ENCODE results near the gene SOX4.
"Not testable (repeated sequence)": the region's sequence is repeated elsewhere in the genome, so short reads cannot be mapped to it uniquely, and the experiment has no call there.

The SOX4 gene

GRCh38 chr6:21593412-21593926 is at the start of gene SOX4:
Gene SOX4 (plus strand): TSS chr6:21593751. CDS start chr6:21594535, 784 bp downstream.
- no peak within 1 kb of the TSS for H3K27ac Mint-ChIP-seq
- H3K27me3 Mint-ChIP-seq, result peaks cover 18% of the 10 kb centered on the region
- H3K36me3 Mint-ChIP-seq, result no peaks in the 10 kb centered on the region
- H3K4me1 Mint-ChIP-seq, result peaks cover 19% of the 10 kb centered on the region
- H3K4me3 Mint-ChIP-seq, result no peak within 1 kb of the TSS
- ATAC-seq, result peak; percentile 89
- H3K9me3 Mint-ChIP-seq, result no peaks in the 10 kb centered on the region

- H3K4me3 Mint-ChIP-seq, H3K4me1 Mint-ChIP-seq, H3K27me3 Mint-ChIP-seq, H3K36me3 Mint-ChIP-seq, ATAC-seq, H3K27ac Mint-ChIP-seq: not testable (repeated sequence)
- peaks cover 13% of the 10 kb centered on the region for H3K9me3 Mint-ChIP-seq
Observed at GRCh38 chr6:21552286-21552685, 41.3 kb upstream of the SOX4 start.

DNA sequence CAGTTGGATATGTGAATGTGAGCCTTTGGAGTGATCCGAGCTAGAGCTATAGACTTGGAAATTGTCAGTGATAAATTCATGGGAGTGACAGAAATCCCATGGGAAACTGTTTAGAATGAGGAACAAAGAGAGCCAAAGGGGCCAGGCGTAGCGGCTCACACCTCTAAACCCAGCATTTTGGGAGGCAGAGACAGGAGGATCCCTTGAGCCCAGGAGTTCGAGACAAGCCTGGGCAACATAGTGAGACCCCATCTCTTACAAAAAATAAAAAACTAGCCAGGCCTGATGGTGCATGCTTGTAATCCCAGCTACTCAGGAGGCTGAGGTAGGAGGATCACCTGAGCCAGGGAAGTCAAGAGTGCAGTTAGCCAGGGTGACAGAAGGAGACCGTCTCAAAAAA is 39.3 kb upstream of the SOX4 start:
- Mint-ChIP-seq H3K4me1 (no peaks in the 10 kb centered on the region), H3K27ac (no peak overlapping the region), H3K36me3 (no peaks in the 10 kb centered on the region), H3K27me3 (no peaks in the 10 kb centered on the region), H3K9me3 (peaks cover 3% of the 10 kb centered on the region), H3K4me3 (no peak overlapping the region)
- ATAC-seq, result no peak

DNA sequence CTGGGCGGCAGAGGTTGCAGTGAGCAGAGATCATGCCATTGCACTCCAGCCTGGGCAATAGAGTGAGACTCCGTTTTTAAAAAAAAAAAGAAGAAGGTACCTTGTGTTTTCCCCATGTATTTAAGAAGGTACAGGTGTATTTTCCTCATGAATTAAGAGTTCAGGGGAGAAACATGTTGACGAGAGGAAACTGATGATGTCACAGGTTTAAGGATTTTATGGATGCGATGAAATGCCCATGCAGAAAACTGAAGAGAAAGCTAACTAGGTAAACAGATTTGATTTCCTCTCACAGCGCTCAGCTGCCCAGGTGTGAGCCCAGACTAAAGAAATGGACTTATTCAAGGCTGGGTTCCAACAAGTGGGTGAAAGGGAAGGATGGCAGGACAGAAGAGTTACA is 38.4 kb upstream of the SOX4 start:
- Mint-ChIP-seq H3K27me3 (no peaks in the 10 kb centered on the region), H3K36me3 (no peaks in the 10 kb centered on the region), H3K4me3 (no peak overlapping the region), H3K9me3 (no peaks in the 10 kb centered on the region), H3K4me1 (no peaks in the 10 kb centered on the region), H3K27ac (no peak overlapping the region)
- ATAC-seq, result no peak

DNA sequence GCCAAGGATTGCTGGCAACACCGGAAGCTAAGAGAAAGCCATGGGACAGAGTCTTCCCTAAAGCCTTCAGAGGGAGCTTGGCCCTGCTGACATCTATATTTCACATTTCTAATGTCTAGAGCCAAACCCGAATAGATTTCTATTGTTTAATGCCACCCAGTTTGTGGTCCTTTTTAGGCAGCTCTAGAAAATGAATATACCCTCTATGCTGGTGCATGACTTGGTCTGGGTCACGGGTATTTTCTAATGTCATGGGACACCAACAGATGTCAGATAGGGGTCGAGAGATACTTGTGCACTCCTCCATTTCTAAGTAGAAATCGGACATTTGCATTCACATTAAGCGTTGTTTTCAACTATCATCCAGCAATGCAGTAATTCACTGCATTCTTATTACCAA is 37.0 kb upstream of the SOX4 start:
- no peak overlapping the region for H3K27ac Mint-ChIP-seq
- H3K9me3 Mint-ChIP-seq, result no peaks in the 10 kb centered on the region
- no peak overlapping the region for H3K4me3 Mint-ChIP-seq
- no peaks in the 10 kb centered on the region for H3K4me1 Mint-ChIP-seq
- no peaks in the 10 kb centered on the region for H3K36me3 Mint-ChIP-seq
- no peaks in the 10 kb centered on the region for H3K27me3 Mint-ChIP-seq
- ATAC-seq, result no peak

DNA sequence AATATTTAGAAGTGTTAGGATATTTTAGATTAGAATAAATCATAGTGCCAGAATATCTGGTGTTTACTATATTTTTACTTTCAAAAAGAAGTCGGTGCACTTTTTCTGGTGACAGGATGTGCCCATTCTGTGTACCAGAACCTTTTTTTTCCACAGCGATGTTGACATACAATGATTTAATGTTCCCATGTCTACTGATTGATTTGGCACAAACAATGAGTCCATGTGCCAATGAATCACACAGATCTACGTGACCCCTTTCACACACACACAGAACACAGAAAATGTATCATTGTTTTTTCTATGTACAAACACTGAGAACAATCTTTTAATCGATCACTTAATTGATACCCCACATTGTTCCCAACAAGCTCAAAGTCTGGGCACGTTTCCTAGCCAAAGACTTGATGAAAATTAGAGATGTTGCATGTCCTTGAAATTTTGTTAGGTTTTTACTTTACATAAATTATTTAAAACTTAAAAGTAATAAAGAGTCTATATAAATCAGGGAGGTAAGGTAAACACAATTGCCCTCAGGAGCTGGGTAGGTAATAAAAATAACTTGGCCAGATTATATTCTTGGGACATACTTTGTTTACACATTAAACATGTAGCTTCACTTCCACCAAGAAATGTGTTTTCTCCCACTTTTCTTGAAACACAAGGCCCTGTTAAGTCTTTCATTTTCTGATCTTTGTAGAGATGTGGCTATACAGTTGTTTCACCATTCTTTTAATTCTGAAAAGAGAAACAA is 36.4 kb upstream of the SOX4 start:
- ATAC-seq, result no peak
- no peak overlapping the region for H3K4me3 Mint-ChIP-seq
- no peaks in the 10 kb centered on the region for H3K27me3 Mint-ChIP-seq
- H3K4me1 Mint-ChIP-seq, result no peaks in the 10 kb centered on the region
- no peaks in the 10 kb centered on the region for H3K9me3 Mint-ChIP-seq
- no peak overlapping the region for H3K27ac Mint-ChIP-seq
- no peaks in the 10 kb centered on the region for H3K36me3 Mint-ChIP-seq

DNA sequence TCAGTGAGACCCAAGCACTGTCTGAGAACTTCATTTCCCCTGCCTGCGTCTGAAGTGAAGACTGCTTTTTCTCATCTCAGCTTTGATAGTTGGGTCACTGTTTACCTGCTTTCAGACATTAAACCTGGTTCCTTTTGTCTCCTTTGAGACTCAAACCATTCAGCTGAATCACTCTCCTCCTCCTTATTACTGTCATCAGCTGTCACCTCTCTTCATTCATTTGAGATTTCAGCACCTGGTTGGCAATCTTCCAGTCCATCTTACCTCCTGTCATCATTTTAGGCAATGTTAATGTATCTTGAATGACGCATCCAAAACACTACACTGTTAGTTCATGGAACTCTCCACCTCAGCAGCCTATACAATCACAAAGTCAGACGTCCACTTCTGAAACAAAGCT is 34.3 kb upstream of the SOX4 start:
- no peak for ATAC-seq
- Mint-ChIP-seq H3K27ac (no peak overlapping the region), H3K27me3 (no peaks in the 10 kb centered on the region), H3K36me3 (no peaks in the 10 kb centered on the region), H3K9me3 (no peaks in the 10 kb centered on the region), H3K4me1 (no peaks in the 10 kb centered on the region), H3K4me3 (no peak overlapping the region)

DNA sequence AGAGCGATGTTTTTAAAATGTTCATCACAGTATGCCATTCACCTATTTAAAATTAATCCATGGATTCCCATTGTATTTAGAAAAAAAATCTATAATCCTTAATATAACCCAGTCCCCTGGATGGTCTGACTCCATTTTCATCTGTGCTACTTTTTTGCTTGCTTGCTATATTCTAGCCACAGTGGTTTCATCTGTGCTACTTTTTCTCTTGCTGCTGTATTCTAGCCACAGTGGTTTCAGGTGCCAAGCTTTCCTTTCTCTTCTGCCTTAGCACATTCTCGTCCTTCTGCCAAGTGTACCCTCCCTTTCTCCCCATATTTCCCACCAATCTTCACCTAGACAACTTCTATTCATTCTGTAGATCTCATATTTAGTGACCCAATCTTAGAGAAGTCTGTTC is 33.3 kb upstream of the SOX4 start:
- H3K9me3 Mint-ChIP-seq, result no peaks in the 10 kb centered on the region
- H3K36me3 Mint-ChIP-seq, result no peaks in the 10 kb centered on the region
- no peaks in the 10 kb centered on the region for H3K27me3 Mint-ChIP-seq
- H3K4me3 Mint-ChIP-seq, result no peak overlapping the region
- ATAC-seq, result no peak
- no peak overlapping the region for H3K27ac Mint-ChIP-seq
- H3K4me1 Mint-ChIP-seq, result no peaks in the 10 kb centered on the region

GRCh38 chr6:21565431-21565830 is 28.1 kb upstream of the SOX4 start:
- Mint-ChIP-seq H3K27me3 (peaks cover 19% of the 10 kb centered on the region), H3K36me3 (no peaks in the 10 kb centered on the region), H3K4me3 (no peak overlapping the region), H3K9me3 (peaks cover 4% of the 10 kb centered on the region), H3K4me1 (no peaks in the 10 kb centered on the region), H3K27ac (no peak overlapping the region)
- no peak for ATAC-seq

- Mint-ChIP-seq H3K4me3 (no peak overlapping the region), H3K27me3 (peaks cover 10% of the 10 kb centered on the region), H3K36me3 (no peaks in the 10 kb centered on the region), H3K27ac (no peak overlapping the region), H3K9me3 (peaks cover 6% of the 10 kb centered on the region), H3K4me1 (no peaks in the 10 kb centered on the region)
- ATAC-seq, result no peak
Observed at GRCh38 chr6:21578523-21578922, 15.0 kb upstream of the SOX4 start.

DNA sequence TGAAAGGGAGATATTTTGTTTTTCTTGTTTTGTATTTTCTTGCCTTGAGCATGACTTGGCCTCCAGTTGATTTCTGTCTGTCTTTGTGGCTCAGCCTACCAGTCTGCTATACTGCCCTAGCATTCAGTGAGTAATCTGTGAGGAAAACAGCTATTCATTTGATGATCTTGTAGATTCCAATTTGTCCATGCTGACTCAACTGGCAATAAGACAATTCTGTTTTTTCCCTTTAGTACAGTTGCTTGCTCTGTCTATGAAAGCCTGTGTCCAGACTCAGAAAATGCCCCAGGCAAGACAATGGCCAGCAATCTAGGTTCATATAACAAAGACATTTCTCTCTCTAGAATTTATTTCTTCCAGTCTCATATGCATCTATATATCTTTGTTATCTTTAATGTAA is 10.9 kb upstream of the SOX4 start:
- Mint-ChIP-seq H3K4me1 (peaks cover 11% of the 10 kb centered on the region), H3K9me3 (peaks cover 9% of the 10 kb centered on the region), H3K27ac (no peak overlapping the region), H3K27me3 (peaks cover 11% of the 10 kb centered on the region), H3K4me3 (no peak overlapping the region), H3K36me3 (no peaks in the 10 kb centered on the region)
- no peak for ATAC-seq

DNA sequence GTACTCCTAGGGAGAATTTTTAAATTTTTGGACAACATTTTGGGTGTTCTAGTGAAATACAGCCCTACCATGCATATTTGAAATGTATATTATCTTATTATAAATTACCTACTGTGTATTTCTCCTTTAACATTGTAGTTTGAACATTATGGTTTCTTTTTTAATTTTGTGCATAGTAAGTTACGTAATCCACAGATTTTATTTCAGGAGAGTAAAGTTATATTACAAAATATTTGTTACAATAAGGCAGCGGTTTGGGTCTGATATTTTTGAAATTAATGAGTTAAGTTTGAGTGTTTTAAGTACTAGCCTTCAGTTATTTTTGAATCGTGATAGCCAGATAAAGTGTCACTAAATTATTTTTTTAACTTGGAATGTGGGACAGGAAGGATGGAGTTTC is 7.3 kb upstream of the SOX4 start:
- peaks cover 19% of the 10 kb centered on the region for H3K4me1 Mint-ChIP-seq
- no peak overlapping the region for H3K27ac Mint-ChIP-seq
- peaks cover 17% of the 10 kb centered on the region for H3K27me3 Mint-ChIP-seq
- ATAC-seq, result no peak
- peaks cover 6% of the 10 kb centered on the region for H3K9me3 Mint-ChIP-seq
- H3K36me3 Mint-ChIP-seq, result no peaks in the 10 kb centered on the region
- H3K4me3 Mint-ChIP-seq, result no peak overlapping the region

GRCh38 chr6:21586740-21587178 is 6.8 kb upstream of the SOX4 start:
- Mint-ChIP-seq H3K36me3 (no peaks in the 10 kb centered on the region), H3K27ac (peak overlapping the region; percentile 83), H3K4me1 (peaks cover 19% of the 10 kb centered on the region), H3K4me3 (peak overlapping the region; percentile 85), H3K9me3 (peaks cover 6% of the 10 kb centered on the region), H3K27me3 (peaks cover 17% of the 10 kb centered on the region)
- ATAC-seq, result no peak

DNA sequence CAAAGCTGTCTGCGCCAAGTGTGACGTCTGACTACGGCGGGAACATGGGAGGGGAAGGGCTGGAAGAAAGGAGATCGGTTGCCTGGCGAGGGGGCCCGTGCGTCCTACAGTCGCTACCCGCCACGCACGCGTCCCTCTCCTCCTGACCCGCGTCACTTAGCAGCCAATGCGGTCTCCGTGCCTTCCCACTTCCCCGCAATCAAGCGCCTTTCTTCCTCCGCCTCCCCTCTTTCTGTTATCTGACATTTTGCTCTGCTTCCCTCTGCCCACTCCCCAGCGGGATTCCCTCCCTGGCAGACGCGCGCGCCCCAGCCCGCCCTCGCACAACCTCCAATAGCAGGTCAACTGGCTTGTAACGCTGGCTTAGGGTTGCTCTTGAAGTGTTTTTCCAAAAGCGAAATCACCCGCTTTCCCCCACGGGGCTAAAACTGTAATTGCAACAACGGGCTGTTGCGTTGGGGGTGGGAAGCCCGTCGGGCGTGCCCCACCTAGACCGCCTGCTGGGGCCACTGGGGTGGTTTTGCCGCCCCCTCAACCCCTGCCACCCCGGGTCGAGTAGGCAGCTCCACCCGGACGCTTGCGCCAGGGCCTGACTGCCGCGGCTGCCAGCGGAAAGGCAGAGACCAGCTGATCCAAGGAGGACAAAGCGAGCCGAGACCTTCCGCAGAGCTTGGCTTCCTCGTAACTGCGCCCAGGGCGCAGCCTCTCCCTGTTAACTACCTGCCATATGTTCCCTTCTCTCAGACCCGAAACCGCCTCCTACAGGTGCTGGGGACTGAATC is 6.2 kb upstream of the SOX4 start:
- Mint-ChIP-seq H3K9me3 (peaks cover 6% of the 10 kb centered on the region), H3K4me1 (peaks cover 19% of the 10 kb centered on the region), H3K27me3 (peaks cover 17% of the 10 kb centered on the region), H3K27ac (peak overlapping the region; percentile 83), H3K4me3 (peak overlapping the region; percentile 85), H3K36me3 (no peaks in the 10 kb centered on the region)
- ATAC-seq, result peak; percentile 25

- Mint-ChIP-seq H3K4me3 (peak overlapping the region; percentile 85), H3K27ac (peak overlapping the region; percentile 83), H3K27me3 (peaks cover 17% of the 10 kb centered on the region), H3K36me3 (no peaks in the 10 kb centered on the region), H3K9me3 (peaks cover 3% of the 10 kb centered on the region), H3K4me1 (peaks cover 19% of the 10 kb centered on the region)
- peak; percentile 58 for ATAC-seq
Observed at GRCh38 chr6:21587961-21588480, 5.5 kb upstream of the SOX4 start.

All from stimulated activated memory B cell treated with anti-CD40 and anti-IgM and Interleukin-4, amounts not matched to agents 10 μg/mL and 1 μg/mL and 100 μg/mL, for 72 hours (primary cell).